WERI-Rb-1 (cell line): ENCODE data around the gene GAL3ST2.

Experiments used
- DNase-seq: peaks from one replicate; pipeline ENCODE4 v3.0.0-alpha.2; 2020
- H3K27ac ChIP-seq: fragments of 250-450 bp; sonication (Bioruptor Pico); 2 replicates; pipeline ENCODE4 v1.5.1; 2020; ENCODE audit warnings: mild to moderate bottlenecking, moderate library complexity
- H3K27me3 ChIP-seq: fragments of 250-450 bp; sonication (Bioruptor Pico); 2 replicates; pipeline ENCODE4 v1.5.1; 2021; ENCODE audit warnings: mild to moderate bottlenecking, low read depth, moderate library complexity; ENCODE audit not compliant: insufficient read depth, severe bottlenecking
- H3K36me3 ChIP-seq: fragments of 250-450 bp; sonication (Bioruptor Pico); 2 replicates; pipeline ENCODE4 v1.5.1; 2020; ENCODE audit warnings: mild to moderate bottlenecking, moderate library complexity
- H3K4me3 ChIP-seq: 2 replicates; pipeline ENCODE4 v1.5.1; 2011; ENCODE audit warnings: low read depth, mild to moderate bottlenecking, control low read depth, low read length
- H3K9me3 ChIP-seq: fragments of 250-450 bp; sonication (Bioruptor Pico); 2 replicates; pipeline ENCODE4 v1.5.1; 2021; ENCODE audit warnings: mild to moderate bottlenecking, moderate library complexity; ENCODE audit not compliant: severe bottlenecking
- TF ChIP-seq, protein P1 (sequence below): IDR thresholded peaks from 2 replicates; pipeline ENCODE4 v1.5.1; 2011; ENCODE audit warnings: low read depth, mild to moderate bottlenecking, control low read depth, inconsistent platforms, low read length

GAL3ST2 gene

DNA sequence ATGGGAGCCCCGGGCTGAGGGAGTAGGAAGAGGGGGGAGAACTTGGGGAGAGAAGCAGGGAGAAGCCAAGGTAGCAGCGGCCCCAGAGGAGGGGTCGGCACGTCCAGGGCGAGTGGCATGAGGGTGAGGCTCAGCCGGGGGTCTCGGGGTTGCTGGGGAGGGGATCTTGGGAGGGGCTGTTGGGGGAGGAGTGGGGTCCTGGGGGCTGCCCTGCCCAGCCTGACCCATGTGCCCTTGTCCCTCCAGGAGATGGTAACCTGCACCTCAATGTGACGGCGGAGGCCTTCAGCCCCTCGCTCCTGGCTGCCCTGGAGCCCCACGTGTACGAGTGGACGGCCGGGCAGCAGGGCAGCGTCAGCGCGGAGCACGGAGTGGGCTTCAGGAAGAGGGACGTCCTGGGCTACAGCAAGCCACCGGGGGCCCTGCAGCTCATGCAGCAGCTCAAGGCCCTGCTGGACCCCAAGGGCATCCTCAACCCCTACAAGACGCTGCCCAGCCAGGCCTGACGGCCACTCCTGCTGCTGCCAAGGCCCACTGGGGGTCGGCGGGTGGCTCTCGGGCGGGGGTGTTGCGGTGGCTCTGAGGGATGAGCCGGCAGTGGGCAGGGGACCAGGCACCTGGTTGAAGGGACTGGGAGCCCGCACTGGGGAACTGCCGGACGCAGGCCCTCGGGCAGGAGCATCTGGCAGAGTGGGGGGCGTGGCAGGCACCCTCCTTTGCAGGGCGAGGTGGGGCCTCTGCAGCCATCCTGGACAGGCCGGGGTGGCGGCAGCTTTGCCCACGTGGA lies 9.0 kb upstream of the GAL3ST2 start:
- TF ChIP-seq, protein P1, sequence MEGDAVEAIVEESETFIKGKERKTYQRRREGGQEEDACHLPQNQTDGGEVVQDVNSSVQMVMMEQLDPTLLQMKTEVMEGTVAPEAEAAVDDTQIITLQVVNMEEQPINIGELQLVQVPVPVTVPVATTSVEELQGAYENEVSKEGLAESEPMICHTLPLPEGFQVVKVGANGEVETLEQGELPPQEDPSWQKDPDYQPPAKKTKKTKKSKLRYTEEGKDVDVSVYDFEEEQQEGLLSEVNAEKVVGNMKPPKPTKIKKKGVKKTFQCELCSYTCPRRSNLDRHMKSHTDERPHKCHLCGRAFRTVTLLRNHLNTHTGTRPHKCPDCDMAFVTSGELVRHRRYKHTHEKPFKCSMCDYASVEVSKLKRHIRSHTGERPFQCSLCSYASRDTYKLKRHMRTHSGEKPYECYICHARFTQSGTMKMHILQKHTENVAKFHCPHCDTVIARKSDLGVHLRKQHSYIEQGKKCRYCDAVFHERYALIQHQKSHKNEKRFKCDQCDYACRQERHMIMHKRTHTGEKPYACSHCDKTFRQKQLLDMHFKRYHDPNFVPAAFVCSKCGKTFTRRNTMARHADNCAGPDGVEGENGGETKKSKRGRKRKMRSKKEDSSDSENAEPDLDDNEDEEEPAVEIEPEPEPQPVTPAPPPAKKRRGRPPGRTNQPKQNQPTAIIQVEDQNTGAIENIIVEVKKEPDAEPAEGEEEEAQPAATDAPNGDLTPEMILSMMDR, result no peak
- DNase-seq, result no peak
- no peaks in the 10 kb centered on the region for H3K9me3 ChIP-seq
- H3K36me3 ChIP-seq, result no peaks in the 10 kb centered on the region
- no peak overlapping the region for H3K27ac ChIP-seq
- H3K27me3 ChIP-seq, result no peaks in the 10 kb centered on the region
- H3K4me3 ChIP-seq, result no peak overlapping the region

DNA sequence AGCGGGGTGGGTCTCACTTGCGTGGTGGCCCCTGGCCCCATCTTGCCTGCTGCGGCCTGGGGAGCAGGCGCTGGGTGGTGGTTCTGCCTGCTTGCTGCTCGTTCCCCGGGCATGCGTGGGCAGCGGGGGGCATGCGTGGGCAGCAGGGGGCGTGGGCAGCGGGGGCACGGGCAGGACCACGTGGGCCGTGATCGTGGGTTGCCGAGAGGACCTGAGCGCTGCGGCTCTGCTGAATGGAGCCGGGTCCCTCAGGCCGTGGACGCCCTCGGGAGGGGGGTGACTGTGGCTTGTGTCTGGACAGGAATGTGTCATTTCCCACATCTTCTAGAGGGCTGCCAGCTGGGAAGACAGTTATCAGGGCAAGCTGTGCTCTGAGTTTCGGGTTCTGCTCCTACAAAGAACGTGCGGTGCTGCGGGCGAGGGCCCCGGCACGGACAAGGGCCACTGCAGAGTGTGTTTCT lies 8.3 kb upstream of the GAL3ST2 start:
- Histone ChIP-seq H3K4me3 (no peak overlapping the region), H3K27ac (no peak overlapping the region), H3K9me3 (no peaks in the 10 kb centered on the region), H3K36me3 (no peaks in the 10 kb centered on the region), H3K27me3 (no peaks in the 10 kb centered on the region)
- DNase-seq, result no peak
- TF ChIP-seq, protein P1, result no peak

DNA sequence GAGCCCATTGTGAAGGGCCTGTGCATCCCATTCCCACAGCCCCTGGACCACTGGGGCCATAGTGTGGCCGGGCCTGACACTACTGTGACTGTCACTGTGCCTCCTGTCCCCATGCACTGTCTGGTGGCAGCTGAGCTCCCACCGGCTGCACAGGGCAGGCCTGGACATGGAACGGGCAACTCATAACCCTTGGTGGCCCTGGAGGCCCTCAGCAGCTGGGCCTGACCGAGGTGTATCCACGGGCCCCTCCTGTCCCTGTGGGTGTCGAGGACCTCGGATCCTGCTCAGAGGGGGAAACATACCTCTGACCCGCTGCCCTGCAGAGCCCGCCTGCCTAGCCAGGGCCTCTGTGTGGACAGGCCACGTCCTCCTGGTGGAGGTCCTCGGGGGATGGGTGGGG lies 7.8 kb upstream of the GAL3ST2 start:
- Histone ChIP-seq H3K9me3 (no peaks in the 10 kb centered on the region), H3K27ac (no peak overlapping the region), H3K36me3 (no peaks in the 10 kb centered on the region), H3K27me3 (no peaks in the 10 kb centered on the region), H3K4me3 (no peak overlapping the region)
- no peak for DNase-seq
- TF ChIP-seq, protein P1, result no peak

DNA sequence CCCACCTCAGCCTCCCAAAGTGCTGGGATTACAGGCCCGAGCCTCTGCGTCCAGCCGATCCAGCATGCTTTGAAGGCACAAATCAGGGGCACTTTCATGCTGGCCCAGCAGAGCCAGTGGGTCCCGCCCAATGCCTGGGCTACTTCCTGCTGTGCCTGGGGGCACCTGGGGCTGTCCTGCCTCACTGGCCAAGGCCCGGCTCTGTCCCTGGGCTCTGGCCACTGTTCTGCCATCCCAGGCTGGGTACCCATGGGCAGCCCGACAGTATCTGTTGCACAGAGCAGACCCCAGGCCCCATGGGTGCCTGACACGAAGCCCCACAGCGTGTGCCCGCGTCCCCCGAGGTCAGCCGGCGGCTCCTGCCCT lies 6.8 kb upstream of the GAL3ST2 start:
- TF ChIP-seq, protein P1, result no peak
- Histone ChIP-seq H3K4me3 (no peak overlapping the region), H3K9me3 (no peaks in the 10 kb centered on the region), H3K36me3 (no peaks in the 10 kb centered on the region), H3K27ac (no peak overlapping the region), H3K27me3 (no peaks in the 10 kb centered on the region)
- no peak for DNase-seq

DNA sequence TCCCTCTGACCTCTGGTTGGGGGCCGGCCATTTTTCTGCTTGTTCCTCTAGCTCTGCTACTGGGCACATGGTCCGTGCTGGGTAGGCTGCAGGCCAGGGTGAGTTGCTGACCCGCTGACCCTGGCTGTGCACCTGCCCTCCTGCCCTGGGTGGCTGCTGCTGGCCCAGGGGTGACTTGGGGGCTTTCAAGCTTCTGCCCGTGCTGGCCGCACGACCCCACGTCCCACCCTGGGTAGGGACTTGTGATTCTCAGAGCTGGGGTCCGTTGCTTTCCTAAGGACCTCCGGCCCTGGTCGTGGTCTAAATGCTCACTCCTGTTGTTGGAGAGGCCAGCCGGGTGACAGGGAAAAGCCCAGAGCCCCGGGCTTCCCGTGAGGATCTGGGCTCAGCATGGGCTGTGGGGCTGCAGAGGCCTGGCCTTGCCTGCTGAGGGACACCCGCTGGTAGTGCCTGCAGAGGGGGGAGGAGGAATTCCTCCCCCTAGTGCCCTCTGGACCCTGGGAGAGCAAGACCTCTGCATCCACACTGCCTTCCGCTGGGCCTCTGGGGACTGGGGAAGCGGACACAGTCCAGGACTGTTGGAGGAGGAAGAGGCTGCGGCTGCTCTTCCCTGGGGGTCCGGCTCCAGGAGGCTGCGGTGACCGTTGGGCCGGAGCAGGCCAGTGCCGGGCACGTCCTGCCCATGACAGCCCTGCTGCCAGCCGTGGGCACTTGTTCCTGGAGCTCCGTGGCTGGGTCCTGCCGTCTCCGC lies 6.3 kb upstream of the GAL3ST2 start:
- Histone ChIP-seq H3K36me3 (no peaks in the 10 kb centered on the region), H3K27me3 (no peaks in the 10 kb centered on the region), H3K27ac (peak overlapping the region; percentile 96), H3K4me3 (no peak overlapping the region), H3K9me3 (no peaks in the 10 kb centered on the region)
- DNase-seq, result no peak
- TF ChIP-seq, protein P1, result no peak
